HG03097 (cell line): ENCODE results near the gene TDRD7.

Experiments used
- ATAC-seq: cut with Tn5 transposase; IDR thresholded peaks from one replicate; pipeline ENCODE4 v1.9.1; 2021; ENCODE audit not compliant: unreplicated experiment, low FRiP score

The TDRD7 gene

GRCh38 chr9:97524424-97524823 lies 112.5 kb downstream of the TDRD7 start:
- ATAC-seq, result no peak

DNA sequence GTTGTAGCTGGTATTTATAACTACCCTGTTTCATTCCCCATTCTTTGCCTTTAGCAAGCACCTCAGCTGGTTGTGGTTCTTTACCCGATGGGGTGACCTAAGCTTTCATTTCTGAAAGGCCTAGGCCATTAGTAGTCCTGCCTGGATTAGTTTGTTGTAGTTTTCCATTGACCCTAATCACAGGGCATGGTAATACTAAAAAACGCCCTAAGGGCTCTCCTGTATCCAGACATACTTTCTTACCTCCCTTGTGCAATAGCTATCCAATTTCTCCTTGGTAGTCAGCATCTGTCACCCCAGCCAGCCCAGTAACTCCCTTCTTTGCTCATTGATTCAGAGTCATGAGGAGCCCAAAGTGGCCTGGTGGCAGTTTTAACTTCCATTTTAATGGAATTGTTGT lies 113.6 kb downstream of the TDRD7 start:
- no peak for ATAC-seq

- no peak for ATAC-seq
These were observed 115.1 kb downstream of the TDRD7 start for GRCh38 chr9:97526895-97527575.

- no peak for ATAC-seq
These were observed 116.0 kb downstream of the TDRD7 start for GRCh38 chr9:97527626-97528528.

DNA sequence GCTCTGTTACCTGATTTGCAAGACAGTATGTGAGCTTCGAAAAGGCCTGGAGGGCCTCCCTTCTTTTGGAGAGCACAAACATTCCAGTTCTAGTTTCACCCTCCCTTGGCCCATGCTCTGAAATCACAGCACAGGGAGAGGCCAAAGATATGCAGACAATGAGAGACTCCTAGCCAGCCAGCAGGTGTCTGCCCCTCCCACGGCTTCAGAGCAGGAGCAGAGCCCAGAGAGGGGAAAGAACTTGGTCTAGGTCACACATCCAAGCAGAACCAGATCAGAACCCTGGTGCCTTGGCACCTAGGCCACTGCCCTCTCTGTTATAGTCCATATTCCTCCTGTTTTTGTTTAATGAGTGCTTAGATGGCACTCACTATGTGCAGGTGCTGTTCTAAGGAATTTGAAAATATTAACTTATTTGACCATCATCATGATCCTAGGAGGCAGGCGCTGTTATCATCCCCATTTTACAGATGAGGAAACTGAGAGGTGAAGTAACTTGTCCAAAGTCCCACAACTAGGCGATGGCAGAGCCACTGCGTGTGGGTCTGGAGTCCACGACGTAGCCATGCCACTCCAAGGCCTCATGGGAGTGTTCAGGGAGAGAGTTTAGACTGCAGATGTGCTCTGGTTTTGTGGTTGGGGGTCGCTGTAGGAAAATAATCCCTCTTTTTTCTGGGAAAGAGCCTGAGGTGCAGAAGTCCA lies 116.8 kb downstream of the TDRD7 start:
- no peak for ATAC-seq

DNA sequence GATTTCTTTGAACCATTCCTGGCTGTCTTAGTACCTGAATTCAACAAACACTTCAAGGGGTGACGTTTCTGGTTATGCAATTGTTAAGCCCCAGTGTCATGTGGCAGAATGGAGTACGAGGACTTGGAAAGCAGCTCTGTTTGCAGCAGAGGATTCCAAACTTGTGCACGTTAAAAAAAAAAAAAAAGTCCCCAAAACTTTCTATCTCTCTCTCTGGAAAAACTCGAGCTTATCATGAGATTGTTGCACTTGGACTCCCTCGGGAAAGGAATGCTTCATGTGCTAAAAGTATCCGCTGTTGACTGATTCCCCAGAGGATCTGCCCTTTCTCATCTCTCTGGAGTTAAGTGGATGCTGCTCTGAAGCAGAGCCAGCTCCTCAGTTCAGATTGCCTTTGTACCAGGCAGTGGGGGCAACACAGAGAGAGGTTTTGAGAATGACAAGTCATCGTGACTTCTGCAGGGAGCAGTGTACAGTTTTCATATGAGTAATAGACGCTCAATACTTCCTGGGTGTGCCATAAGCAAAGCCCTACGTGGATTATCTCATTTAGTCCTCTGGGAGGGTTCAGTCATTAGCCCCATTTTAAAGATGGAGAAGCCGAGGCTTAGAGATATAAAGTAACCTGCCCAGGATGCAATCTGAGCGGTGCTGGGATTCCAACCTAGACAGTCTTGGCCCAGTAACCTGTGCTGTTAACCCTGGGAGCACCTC lies 117.6 kb downstream of the TDRD7 start:
- no peak for ATAC-seq

DNA sequence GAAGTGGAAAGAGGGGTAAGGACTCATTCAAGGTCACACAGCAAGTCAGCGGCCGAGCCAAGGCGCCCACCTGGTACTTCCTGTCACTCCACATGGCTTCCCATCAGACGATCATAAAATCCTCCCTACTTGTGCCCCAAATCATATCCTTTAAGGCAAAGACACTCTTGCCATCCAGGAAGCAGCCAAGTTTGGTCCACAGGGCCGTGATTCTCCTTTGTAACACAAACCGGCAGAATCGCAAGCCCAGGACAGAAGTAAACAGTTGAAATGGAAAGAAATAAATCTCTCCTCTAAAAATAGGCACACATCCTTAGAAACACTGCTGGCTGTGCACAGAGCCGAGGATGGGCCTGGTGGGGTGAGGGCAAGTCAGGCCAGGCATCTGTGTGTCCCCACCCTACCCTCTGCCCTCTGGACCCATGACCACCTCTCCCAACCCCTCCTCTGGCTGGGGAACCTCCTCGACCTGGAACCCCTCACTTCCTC lies 120.0 kb downstream of the TDRD7 start:
- no peak for ATAC-seq

DNA sequence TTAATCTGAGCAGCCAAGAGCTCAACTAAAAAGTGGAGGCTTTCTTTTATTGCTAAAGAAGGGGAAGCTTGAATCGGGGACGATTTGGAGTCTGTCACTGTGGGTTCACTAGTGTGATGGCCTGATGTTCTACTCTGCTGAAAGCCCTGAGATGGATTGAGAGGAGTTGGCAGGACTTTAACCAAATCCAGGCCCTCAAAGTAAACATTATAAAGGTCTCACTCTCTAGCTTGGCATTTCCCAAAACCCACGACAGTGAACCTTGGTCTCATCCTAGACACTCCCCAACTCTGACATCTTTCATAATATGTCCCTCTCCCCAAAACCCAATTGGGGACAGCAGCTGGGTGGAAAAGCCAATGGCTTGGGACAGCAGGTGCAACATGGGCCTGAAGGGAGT lies 122.3 kb downstream of the TDRD7 start:
- ATAC-seq, result no peak

DNA sequence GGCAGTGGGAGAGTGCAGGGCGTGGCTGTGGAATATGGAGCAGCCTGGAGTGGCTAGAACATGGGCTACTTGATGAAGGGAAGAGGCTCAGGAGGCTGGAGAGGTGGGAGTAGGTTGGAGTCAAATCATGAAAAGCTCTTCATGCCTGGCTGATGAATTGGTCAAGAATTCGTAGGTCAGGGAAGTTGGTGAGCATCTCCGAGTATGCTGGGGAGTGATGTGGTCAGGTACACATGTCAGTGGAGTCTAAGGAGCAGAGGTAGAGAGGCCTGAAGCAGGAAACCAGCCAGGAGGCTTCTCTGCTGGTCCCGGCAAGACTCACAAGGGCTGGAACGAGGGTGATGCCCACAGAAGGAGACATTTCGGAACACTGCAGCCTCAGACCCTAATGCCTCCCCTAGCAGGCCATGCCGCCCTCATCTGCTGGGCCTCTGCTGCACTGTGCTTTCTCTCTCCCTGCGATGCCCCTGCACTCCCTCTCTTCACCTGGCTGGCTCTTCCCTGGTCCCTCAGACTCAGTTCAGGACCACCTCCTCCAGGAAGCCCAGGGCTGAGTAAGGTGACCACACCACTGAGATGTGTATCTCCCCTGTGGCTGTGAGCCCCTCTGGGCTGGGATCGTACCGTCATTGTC lies 123.2 kb downstream of the TDRD7 start:
- no peak for ATAC-seq

DNA sequence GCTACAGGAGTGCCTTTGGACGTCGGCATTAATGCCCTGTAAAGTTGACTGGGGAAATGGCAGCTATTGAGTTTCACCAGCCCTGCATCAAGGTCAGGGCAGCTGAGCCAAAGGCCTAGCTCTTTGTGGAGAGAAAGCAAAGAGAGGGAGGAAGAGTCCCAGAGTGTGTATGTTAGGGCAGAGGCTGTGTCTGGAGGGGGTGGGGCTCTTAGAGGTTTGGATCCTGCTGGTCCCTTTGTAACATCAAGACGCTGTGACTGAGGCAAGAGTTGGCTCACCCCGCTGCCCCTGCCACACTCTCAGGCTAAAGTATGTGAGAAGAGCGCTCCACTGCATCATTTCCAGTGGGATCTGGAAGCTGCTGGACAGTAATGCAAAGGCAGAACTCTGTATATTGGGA lies 123.9 kb downstream of the TDRD7 start:
- no peak for ATAC-seq

- ATAC-seq, result no peak
These were observed 124.6 kb downstream of the TDRD7 start for GRCh38 chr9:97536480-97536879.

DNA sequence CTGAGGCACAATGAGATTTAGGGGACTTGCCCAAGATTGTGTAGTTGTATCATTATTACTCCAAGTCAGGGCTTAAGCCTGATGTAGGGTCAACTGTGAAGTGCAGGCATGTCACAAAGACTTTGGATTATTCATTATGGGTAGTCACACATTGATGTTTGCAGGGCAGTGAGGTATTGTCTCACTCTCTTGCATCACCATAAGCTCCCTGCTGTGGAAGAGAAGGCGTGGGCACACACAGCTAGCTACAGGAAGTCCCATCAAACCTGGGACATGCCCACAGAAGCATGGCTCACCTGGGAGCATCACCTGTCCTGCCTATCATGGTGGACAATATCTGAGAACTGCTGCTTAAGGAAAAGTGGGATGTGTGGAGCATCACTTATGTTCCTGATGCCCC lies 131.7 kb downstream of the TDRD7 start:
- no peak for ATAC-seq

DNA sequence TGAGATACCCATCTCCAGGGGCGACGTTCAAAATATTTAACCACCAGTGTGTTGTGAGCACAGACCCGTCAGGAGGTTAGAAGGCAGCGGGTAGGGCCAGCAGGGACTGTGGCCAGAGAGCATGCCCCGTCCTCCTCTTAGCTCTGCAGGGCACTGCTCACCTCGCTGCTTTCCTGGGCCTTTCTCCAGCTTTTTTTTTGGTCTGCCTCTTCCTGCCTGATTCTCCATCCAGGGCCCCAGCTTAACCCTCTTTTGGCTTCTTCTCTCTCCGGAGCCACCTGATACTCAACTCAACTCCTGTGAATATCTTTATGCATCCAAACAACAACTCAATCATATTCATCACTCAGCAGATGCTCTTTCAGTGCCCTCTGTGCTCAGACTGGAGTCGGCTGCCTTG lies 133.6 kb downstream of the TDRD7 start:
- ATAC-seq, result no peak
